GM12878 (cell line): ENCODE results near the gene CPS1. TPM values are rescaled to one million over a fixed set of nuclear protein-coding genes. Genes with fewer than 3 reads are reported as not detected.

Experiments used
- ATAC-seq: fragments of 200-7000 bp; cut with Tn5 transposase; 3 replicates; pipeline ENCODE4 v1.9.1; 2020; ENCODE audit warnings: mild to moderate bottlenecking, moderate library complexity
- BruUV-seq: library from RNA; stranded (reverse); fragments of 400-500 nt; replicated peaks from 2 replicates; lab custom pipeline; 2021; lab: Mats Ljungman, UMichigan
- CTCF ChIA-PET: fragments of 300-600 bp; sonication (Branson Sonifier 250); formaldehyde crosslinking; extraction: SDS; loops from one replicate; lab custom pipeline; 2021; ENCODE audit warnings: inconsistent platforms; lab: Yijun Ruan, JAX
- POLR2A ChIA-PET: fragments of 350-600 bp; formaldehyde crosslinking; extraction: SDS; loops from one replicate; lab custom pipeline; 2021; ENCODE audit warnings: inconsistent platforms; lab: Charles Lee
- RAD21 ChIA-PET: fragments of 300-600 bp; sonication (Branson Sonifier 250); formaldehyde crosslinking; loops from one replicate; lab custom pipeline; 2023; ENCODE audit warnings: antibody characterized with exemption; ENCODE audit not compliant: unreplicated experiment; lab: Charles Lee
- SMC1A ChIA-PET: fragments of 300-600 bp; sonication (Branson Sonifier 250); formaldehyde crosslinking; loops from one replicate; lab custom pipeline; 2023; ENCODE audit not compliant: unreplicated experiment, uncharacterized antibody; lab: Charles Lee
- DNase-seq: peaks from one replicate; pipeline ENCODE4 v3.0.0-alpha.2; 2011; ENCODE audit warnings: low read depth, low spot score
- FAIRE-seq: peaks from 3 replicates; lab custom pipeline; 2011; peaks lifted over from hg19 to GRCh38; lab: Jason Lieb, UNC
- H2AFZ ChIP-seq: 2 replicates; pipeline ENCODE4 v1.6.0; 2011; ENCODE audit warnings: low read depth, low read length, control low read depth; ENCODE audit not compliant: control insufficient read depth
- H3K27ac ChIP-seq: 2 replicates; pipeline ENCODE4 v1.5.1; 2011; ENCODE audit warnings: control low read depth; ENCODE audit not compliant: control insufficient read depth, insufficient read depth
- H3K27me3 ChIP-seq, 2 experiments: replicated peaks in 1 of 2; 2 replicates each; pipeline versions ENCODE4 v1.6.0 to v1.6.1; 2011; ENCODE audit warnings: low read length in 1 of 2; ENCODE audit not compliant: control insufficient read depth in 2 of 2, insufficient read depth in 2 of 2
- H3K36me3 ChIP-seq, 2 experiments: 2 replicates each; pipeline ENCODE4 v1.5.1; 2011; ENCODE audit warnings: low read length in 1 of 2; ENCODE audit not compliant: control insufficient read depth in 2 of 2, insufficient read depth in 2 of 2
- H3K4me1 ChIP-seq: 2 replicates; pipeline ENCODE4 v1.6.1; 2011; ENCODE audit warnings: mild to moderate bottlenecking, low read length, moderate library complexity, mixed read lengths; ENCODE audit not compliant: control insufficient read depth, insufficient read depth
- H3K4me2 ChIP-seq: 2 replicates; pipeline ENCODE4 v1.6.0; 2011; ENCODE audit warnings: control low read depth; ENCODE audit not compliant: control insufficient read depth, insufficient read depth
- H3K4me3 ChIP-seq: fragments of 200-600 bp; sonication (generic); 2 replicates; pipeline ENCODE4 v1.5.1; 2016
- H3K79me2 ChIP-seq: 2 replicates; pipeline ENCODE4 v1.6.0; 2011; ENCODE audit warnings: low read length; ENCODE audit not compliant: control insufficient read depth, insufficient read depth
- H3K9ac ChIP-seq: 2 replicates; pipeline ENCODE4 v1.8.0; 2011; ENCODE audit warnings: low read length, control low read depth, mixed read lengths; ENCODE audit not compliant: control insufficient read depth, insufficient read depth
- H3K9me3 ChIP-seq: replicated peaks from 3 replicates; pipeline ENCODE4 v1.5.1; 2011; ENCODE audit warnings: mild to moderate bottlenecking, low read length; ENCODE audit not compliant: control insufficient read depth, insufficient read depth
- H4K20me1 ChIP-seq: 2 replicates; pipeline ENCODE4 v1.6.0; 2011; ENCODE audit not compliant: control insufficient read depth, insufficient read depth
- IKZF2 ChIP-seq, 2 experiments: fragments of 450-650 bp; IDR thresholded peaks; 2 replicates each; pipeline ENCODE4 v1.6.1; 2017; ENCODE audit warnings: mild to moderate bottlenecking in 2 of 2, moderate library complexity in 2 of 2
- WGBS: methylation state at CpG from one replicate; pipeline ENCODE4 v1.1.6; 2016; ENCODE audit warnings: low lambda C conversion rate; ENCODE audit not compliant: insufficient replicate concordance, insufficient coverage; ENCODE audit errors: missing lambda C conversion rate; 5-methylcytosine and 5-hydroxymethylcytosine counted together
- in situ Hi-C: fragments of 300-500 bp; cut with MboI; formaldehyde crosslinking; loops from 9 replicates; pipeline ENCODE4 v1.14.3; 2018; ENCODE audit warnings: mixed read lengths
- intact Hi-C: fragments of 100-400 bp; cut with micrococcal nuclease; formaldehyde crosslinking; loops from one replicate; pipeline ENCODE4 v1.14.2; 2022; ENCODE audit not compliant: unreplicated experiment
- polyA plus RNA-seq, 11 experiments: library from polyadenylated mRNA; depleted of rRNA in 4 of 11; unstranded in 6 of 11; stranded (reverse) in 5 of 11; fragments of >200 nt; fragmentation: Nextera tagmentation in 4 of 11; fragmentation: Illumina TruSeq in 1 of 11; extraction: Ambion mirVana in 4 of 11; extraction: Trizol in 1 of 11; gene quantifications; 1 replicate in 1 of 11; 2 replicates in 10 of 11; pipeline versions ENCODE4 v1.2.1 to v1.2.3, GENCODE V29; 2011 to 2016; ENCODE audit warnings: inconsistent platforms in 2 of 11, missing spikeins in 2 of 11, low read depth in 1 of 11
- total RNA-seq, 4 experiments: library from RNA; depleted of rRNA in 3 of 4; stranded (reverse); fragments of >200 nt in 3 of 4; fragmentation: Illumina TruSeq in 1 of 4; extraction: Trizol in 1 of 4; gene quantifications; 2 replicates each; pipeline versions ENCODE4 v1.2.1 to v1.2.3, GENCODE V29; 2013 to 2021
- TF ChIP-seq, protein P1 (sequence below): fragments of 450-650 bp; formaldehyde crosslinking; IDR thresholded peaks from 2 replicates; pipeline ENCODE4 v1.4.0; 2022; ENCODE audit warnings: mild to moderate bottlenecking, moderate library complexity

CPS1 gene
- total and polyA plus RNA-seq, 10 of the 15 experiments (the other 5 are each of a cell fraction or from before 2014, with no cell fraction given) = 0.20 to 4.6 (median 0.55) TPM

DNA sequence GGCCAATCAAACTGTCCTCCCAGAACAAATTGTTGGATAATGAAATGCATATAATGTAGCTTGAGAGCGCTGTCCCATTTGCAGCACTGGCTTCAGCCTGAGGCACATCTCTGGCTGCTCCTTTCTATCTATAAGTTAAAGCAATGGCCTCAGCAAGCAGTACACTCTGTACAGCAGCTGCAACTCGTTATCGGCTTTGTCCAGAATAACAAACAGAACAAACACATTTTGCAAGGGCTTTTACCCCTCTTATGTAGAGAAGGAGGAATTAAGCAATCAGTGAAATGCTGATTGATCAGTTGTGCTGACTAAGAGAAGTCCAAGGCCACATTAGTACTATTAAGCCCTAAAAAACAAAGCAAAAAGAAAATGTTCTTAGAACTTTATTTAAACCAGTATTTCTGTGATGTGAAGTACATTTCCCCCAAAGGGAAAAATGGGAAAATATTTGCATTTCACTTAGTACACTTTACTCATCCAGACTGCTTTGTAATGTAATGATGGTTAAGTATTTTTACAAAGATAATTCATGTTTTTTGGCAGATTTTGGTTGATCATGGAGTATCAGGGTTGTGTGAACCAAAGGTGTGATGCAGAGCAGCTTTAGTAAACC lies 15.0 kb upstream of the CPS1 start:
- CTCF ChIA-PET = interaction anchor here (1.1 to 1.4 kb wide), 3 partner anchors 17 to 39 kb away, joined by 3 to 5 read pairs (median 4); no protein-coding TSS in a partner anchor
- no peaks in the 10 kb centered on the region for H3K79me2 ChIP-seq
- DNase-seq (no peak), ATAC-seq (no peak), FAIRE-seq (no peak)
- RAD21 ChIA-PET = no interaction called here
- H3K27ac ChIP-seq = no peak overlapping the region
- TF ChIP-seq, protein P1, sequence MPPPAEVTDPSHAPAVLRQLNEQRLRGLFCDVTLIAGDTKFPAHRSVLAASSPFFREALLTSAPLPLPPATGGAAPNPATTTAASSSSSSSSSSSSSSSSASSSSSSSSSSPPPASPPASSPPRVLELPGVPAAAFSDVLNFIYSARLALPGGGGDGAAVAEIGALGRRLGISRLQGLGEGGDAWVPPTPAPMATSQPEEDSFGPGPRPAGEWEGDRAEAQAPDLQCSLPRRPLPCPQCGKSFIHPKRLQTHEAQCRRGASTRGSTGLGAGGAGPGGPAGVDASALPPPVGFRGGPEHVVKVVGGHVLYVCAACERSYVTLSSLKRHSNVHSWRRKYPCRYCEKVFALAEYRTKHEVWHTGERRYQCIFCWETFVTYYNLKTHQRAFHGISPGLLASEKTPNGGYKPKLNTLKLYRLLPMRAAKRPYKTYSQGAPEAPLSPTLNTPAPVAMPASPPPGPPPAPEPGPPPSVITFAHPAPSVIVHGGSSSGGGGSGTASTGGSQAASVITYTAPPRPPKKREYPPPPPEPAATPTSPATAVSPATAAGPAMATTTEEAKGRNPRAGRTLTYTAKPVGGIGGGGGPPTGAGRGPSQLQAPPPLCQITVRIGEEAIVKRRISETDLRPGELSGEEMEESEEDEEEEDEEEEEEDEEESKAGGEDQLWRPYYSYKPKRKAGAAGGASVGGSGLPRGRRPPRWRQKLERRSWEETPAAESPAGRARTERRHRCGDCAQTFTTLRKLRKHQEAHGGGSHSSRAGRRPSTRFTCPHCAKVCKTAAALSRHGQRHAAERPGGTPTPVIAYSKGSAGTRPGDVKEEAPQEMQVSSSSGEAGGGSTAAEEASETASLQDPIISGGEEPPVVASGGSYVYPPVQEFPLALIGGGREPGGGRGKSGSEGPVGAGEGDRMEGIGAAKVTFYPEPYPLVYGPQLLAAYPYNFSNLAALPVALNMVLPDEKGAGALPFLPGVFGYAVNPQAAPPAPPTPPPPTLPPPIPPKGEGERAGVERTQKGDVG (CRISPR knock-in tag) = no peak
- no peak for TF ChIP-seq IKZF2 (IDR thresholded peaks at IDR 0.05)
- in situ Hi-C loops = no loop called here
- H3K4me3 ChIP-seq = no peak overlapping the region
- H2AFZ ChIP-seq = no peak overlapping the region
- H3K36me3 ChIP-seq = no peaks in the 10 kb centered on the region
- no TSS peak for BruUV-seq
- H4K20me1 ChIP-seq = no peaks in the 10 kb centered on the region
- POLR2A ChIA-PET = no interaction called here
- H3K9me3 ChIP-seq = no peaks in the 10 kb centered on the region
- SMC1A ChIA-PET = interaction anchor here (1.3 kb wide), 1 partner anchor 8 kb away, joined by 6 read pairs; no protein-coding TSS in a partner anchor
- no peak overlapping the region for H3K9ac ChIP-seq
- 25% methylated on average over 3 of the region's 3 CpGs for WGBS
- no peak overlapping the region for H3K4me2 ChIP-seq
- H3K4me1 ChIP-seq = no peaks in the 10 kb centered on the region
- intact Hi-C loops = no loop called here
- no peaks in the 10 kb centered on the region for H3K27me3 ChIP-seq
